ENCODE measurements around the gene SORL1. TPM values are rescaled to one million over a fixed set of nuclear protein-coding genes. Genes with fewer than 3 reads are reported as not detected.

SORL1 gene
- total and polyA plus RNA-seq, 3 experiments from 2014 or later, result 44.5 to 220 (median 46.9) TPM

GRCh38 chr11:121575250-121575962 is 123.3 kb downstream of the SORL1 start:
- Histone ChIP-seq H3K27me3 (ENCODE audit: insufficient read depth, low read length, poor library complexity, severe bottlenecking) (no peaks in the 10 kb centered on the region), H3K4me1 (ENCODE audit: insufficient read depth, low read length) (no peaks in the 10 kb centered on the region), H3K4me3 (ENCODE audit: low read length) (no peak overlapping the region), H3K9me3 (ENCODE audit: low read length) (no peaks in the 10 kb centered on the region), H3K36me3 (ENCODE audit: insufficient read depth, low read length) (peaks cover 78% of the 10 kb centered on the region), H3K27ac (ENCODE audit: low read depth, low read length) (no peak overlapping the region)
- H3K4me1 Mint-ChIP-seq, result peaks cover 0 to 15% (median 5%) of the 10 kb centered on the region in 3 donors
- peaks cover 0 to 1% of the 10 kb centered on the region in 2 donors for H3K27me3 Mint-ChIP-seq
- POLR2A ChIA-PET, result no interaction called here
- H3K27ac Mint-ChIP-seq, result peak overlapping the region in 7 of 8 donors; percentile 6 to 92 (median 42)
- no peak for DNase-seq
- CTCF ChIA-PET, result no interaction called here
- H3K36me3 Mint-ChIP-seq, result peaks cover 36 to 98% (median 47%) of the 10 kb centered on the region in 3 donors
- H3K4me3 Mint-ChIP-seq, result no peak overlapping the region
- peaks cover 0 to 6% (median 2%) of the 10 kb centered on the region in 5 donors for H3K9me3 Mint-ChIP-seq

- DNase-seq, result no peak
- peaks cover 0 to 9% (median 2%) of the 10 kb centered on the region in 5 donors for H3K9me3 Mint-ChIP-seq
- Histone ChIP-seq H3K36me3 (ENCODE audit: insufficient read depth, low read length) (peaks cover 73% of the 10 kb centered on the region), H3K9me3 (ENCODE audit: low read length) (no peaks in the 10 kb centered on the region), H3K4me3 (ENCODE audit: low read length) (no peak overlapping the region), H3K27me3 (ENCODE audit: insufficient read depth, low read length, poor library complexity, severe bottlenecking) (no peaks in the 10 kb centered on the region), H3K4me1 (ENCODE audit: insufficient read depth, low read length) (no peaks in the 10 kb centered on the region), H3K27ac (ENCODE audit: low read depth, low read length) (no peak overlapping the region)
- POLR2A ChIA-PET, result no interaction called here
- no peak overlapping the region for H3K4me3 Mint-ChIP-seq
- peaks cover 38 to 98% (median 47%) of the 10 kb centered on the region in 3 donors for H3K36me3 Mint-ChIP-seq
- CTCF ChIA-PET, result no interaction called here
- peaks cover 0 to 20% (median 6%) of the 10 kb centered on the region in 3 donors for H3K4me1 Mint-ChIP-seq
- peaks cover 0 to 1% of the 10 kb centered on the region in 2 donors for H3K27me3 Mint-ChIP-seq
- H3K27ac Mint-ChIP-seq, result peak overlapping the region in 6 of 8 donors; percentile 6 to 68 (median 20)
Observed at GRCh38 chr11:121575963-121576290, 123.8 kb downstream of the SORL1 start.

GRCh38 chr11:121576531-121576930 is 124.4 kb downstream of the SORL1 start:
- Histone ChIP-seq H3K27ac (ENCODE audit: low read depth, low read length) (no peak overlapping the region), H3K36me3 (ENCODE audit: insufficient read depth, low read length) (peaks cover 70% of the 10 kb centered on the region), H3K4me3 (ENCODE audit: low read length) (no peak overlapping the region), H3K9me3 (ENCODE audit: low read length) (no peaks in the 10 kb centered on the region), H3K27me3 (ENCODE audit: insufficient read depth, low read length, poor library complexity, severe bottlenecking) (no peaks in the 10 kb centered on the region), H3K4me1 (ENCODE audit: insufficient read depth, low read length) (peaks cover 1% of the 10 kb centered on the region)
- no peaks in the 10 kb centered on the region for H3K27me3 Mint-ChIP-seq
- H3K9me3 Mint-ChIP-seq, result peaks cover 0 to 9% (median 2%) of the 10 kb centered on the region in 5 donors
- H3K4me3 Mint-ChIP-seq, result no peak overlapping the region
- POLR2A ChIA-PET, result no interaction called here
- peak overlapping the region in 5 of 8 donors; percentile 8 to 85 (median 54) for H3K27ac Mint-ChIP-seq
- no peak for DNase-seq
- H3K36me3 Mint-ChIP-seq, result peaks cover 42 to 98% (median 46%) of the 10 kb centered on the region in 3 donors
- CTCF ChIA-PET, result interaction anchor here (2.1 kb wide), 1 partner anchor 15 kb away, joined by 9 read pairs; no protein-coding TSS in a partner anchor
- H3K4me1 Mint-ChIP-seq, result peaks cover 4 to 26% (median 10%) of the 10 kb centered on the region in 3 donors

- no peaks in the 10 kb centered on the region for H3K9me3 ChIP-seq (ENCODE audit: low read length)
- H3K27me3 ChIP-seq (ENCODE audit: insufficient read depth, low read length, poor library complexity, severe bottlenecking), result no peaks in the 10 kb centered on the region
- Mint-ChIP-seq H3K36me3 (peaks cover 43 to 98% (median 44%) of the 10 kb centered on the region in 3 donors), H3K9me3 (peaks cover 0 to 9% (median 2%) of the 10 kb centered on the region in 5 donors), H3K27ac (peak overlapping the region in 3 of 8 donors; percentile 35 to 56 (median 39)), H3K27me3 (no peaks in the 10 kb centered on the region), H3K4me3 (peak overlapping the region in 1 of 7 donors; percentile 54), H3K4me1 (peaks cover 12 to 34% (median 17%) of the 10 kb centered on the region in 3 donors)
- H3K27ac ChIP-seq (ENCODE audit: low read depth, low read length), result no peak overlapping the region
- POLR2A ChIA-PET, result no interaction called here
- peaks cover 9% of the 10 kb centered on the region for H3K4me1 ChIP-seq (ENCODE audit: insufficient read depth, low read length)
- peaks cover 64% of the 10 kb centered on the region for H3K36me3 ChIP-seq (ENCODE audit: insufficient read depth, low read length)
- H3K4me3 ChIP-seq (ENCODE audit: low read length), result no peak overlapping the region
- CTCF ChIA-PET, result interaction anchor here (2.1 kb wide), 1 partner anchor 14 kb away, joined by 9 read pairs; no protein-coding TSS in a partner anchor
- DNase-seq, result no peak
Observed at GRCh38 chr11:121577106-121577848, 125.2 kb downstream of the SORL1 start.

GRCh38 chr11:121578251-121578976 is 126.3 kb downstream of the SORL1 start:
- Mint-ChIP-seq H3K9me3 (peaks cover 0 to 9% (median 2%) of the 10 kb centered on the region in 5 donors), H3K27me3 (no peaks in the 10 kb centered on the region), H3K4me3 (no peak overlapping the region), H3K27ac (peak overlapping the region in 2 of 8 donors; percentile 34 to 65), H3K4me1 (peaks cover 18 to 45% (median 27%) of the 10 kb centered on the region in 3 donors), H3K36me3 (peaks cover 43 to 98% (median 46%) of the 10 kb centered on the region in 3 donors)
- H3K27me3 ChIP-seq (ENCODE audit: insufficient read depth, low read length, poor library complexity, severe bottlenecking), result no peaks in the 10 kb centered on the region
- H3K4me1 ChIP-seq (ENCODE audit: insufficient read depth, low read length), result peaks cover 18% of the 10 kb centered on the region
- H3K4me3 ChIP-seq (ENCODE audit: low read length), result no peak overlapping the region
- no peak overlapping the region for H3K27ac ChIP-seq (ENCODE audit: low read depth, low read length)
- H3K9me3 ChIP-seq (ENCODE audit: low read length), result no peaks in the 10 kb centered on the region
- ChIA-PET CTCF (interaction anchor here (2.1 kb wide), 1 partner anchor 13 kb away, joined by 9 read pairs; no protein-coding TSS in a partner anchor), POLR2A (no interaction called here)
- peaks cover 63% of the 10 kb centered on the region for H3K36me3 ChIP-seq (ENCODE audit: insufficient read depth, low read length)
- no peak for DNase-seq

GRCh38 chr11:121580154-121580553 is 128.0 kb downstream of the SORL1 start:
- Histone ChIP-seq H3K27ac (ENCODE audit: low read depth, low read length) (no peak overlapping the region), H3K9me3 (ENCODE audit: low read length) (no peaks in the 10 kb centered on the region), H3K27me3 (ENCODE audit: insufficient read depth, low read length, poor library complexity, severe bottlenecking) (no peaks in the 10 kb centered on the region), H3K4me3 (ENCODE audit: low read length) (no peak overlapping the region), H3K4me1 (ENCODE audit: insufficient read depth, low read length) (peaks cover 18% of the 10 kb centered on the region), H3K36me3 (ENCODE audit: insufficient read depth, low read length) (peaks cover 51% of the 10 kb centered on the region)
- H3K27ac Mint-ChIP-seq, result peak overlapping the region in 4 of 8 donors; percentile 2 to 96 (median 64)
- DNase-seq, result no peak
- H3K4me1 Mint-ChIP-seq, result peaks cover 23 to 50% (median 36%) of the 10 kb centered on the region in 3 donors
- H3K4me3 Mint-ChIP-seq, result no peak overlapping the region
- CTCF ChIA-PET, result no interaction called here
- H3K27me3 Mint-ChIP-seq, result no peaks in the 10 kb centered on the region
- POLR2A ChIA-PET, result interaction anchor here (0.6 kb wide), 1 partner anchor 271 kb away, joined by 3 read pairs; no protein-coding TSS in a partner anchor
- H3K36me3 Mint-ChIP-seq, result peaks cover 42 to 98% (median 46%) of the 10 kb centered on the region in 3 donors
- peaks cover 0 to 9% (median 2%) of the 10 kb centered on the region in 5 donors for H3K9me3 Mint-ChIP-seq

GRCh38 chr11:121581607-121582006 is 129.5 kb downstream of the SORL1 start:
- POLR2A ChIA-PET, result no interaction called here

More at GRCh38 chr11:121581607-121582006, 129.5 kb downstream of the SORL1 start:
- H3K4me3 ChIP-seq (ENCODE audit: low read length), result no peak overlapping the region
- Mint-ChIP-seq H3K4me1 (peaks cover 23 to 50% (median 38%) of the 10 kb centered on the region in 3 donors), H3K4me3 (peak overlapping the region in 1 of 7 donors; percentile 50), H3K9me3 (peaks cover 0 to 9% (median 2%) of the 10 kb centered on the region in 5 donors), H3K36me3 (peaks cover 32 to 95% (median 37%) of the 10 kb centered on the region in 3 donors), H3K27me3 (no peaks in the 10 kb centered on the region), H3K27ac (peak overlapping the region; percentile 24 to 96 (median 90))
- CTCF ChIA-PET, result interaction anchor here (1.3 to 1.7 kb wide), 3 partner anchors 10 to 262 kb away, joined by 3 to 4 read pairs (median 3); no protein-coding TSS in a partner anchor
- no peak overlapping the region for H3K27ac ChIP-seq (ENCODE audit: low read depth, low read length)
- H3K27me3 ChIP-seq (ENCODE audit: insufficient read depth, low read length, poor library complexity, severe bottlenecking), result no peaks in the 10 kb centered on the region
- H3K9me3 ChIP-seq (ENCODE audit: low read length), result no peaks in the 10 kb centered on the region
- DNase-seq, result no peak
- peaks cover 50% of the 10 kb centered on the region for H3K36me3 ChIP-seq (ENCODE audit: insufficient read depth, low read length)
- peaks cover 18% of the 10 kb centered on the region for H3K4me1 ChIP-seq (ENCODE audit: insufficient read depth, low read length)
